K562 (cell line): ENCODE measurements around the gene MED22. TPM values are rescaled to one million over a fixed set of nuclear protein-coding genes. Genes with fewer than 3 reads are reported as not detected.

ENCODE experiments used
- ATAC-seq: fragments of 200-7000 bp; cut with Tn5 transposase; 3 replicates; pipeline ENCODE4 v1.9.1; 2020; ENCODE audit warnings: moderate library complexity
- BruUV-seq: library from RNA; stranded (reverse); fragments of 400-500 nt; replicated peaks from 2 replicates; lab custom pipeline; 2021; lab: Mats Ljungman, UMichigan
- CTCF ChIA-PET: fragments of 300-600 bp; formaldehyde crosslinking; extraction: SDS; loops from one replicate; lab custom pipeline; 2021; ENCODE audit warnings: low intra/inter-chr PET ratio; lab: Yijun Ruan, JAX
- POLR2A ChIA-PET: fragments of 300-600, 350-650 bp; sonication (Branson Sonifier 250); formaldehyde crosslinking; extraction: SDS; loops from one replicate; lab custom pipeline; 2021; ENCODE audit warnings: antibody characterized with exemption, inconsistent platforms; lab: Yijun Ruan, JAX
- DNase-seq, 4 experiments: peaks; one replicate each; pipeline versions ENCODE4 v3.0.0 to v3.0.0-alpha.2; 2011 to 2018; ENCODE audit warnings: low spot score in 3 of 4, mixed read lengths in 3 of 4; ENCODE audit errors: extremely low read depth in 1 of 4
- FAIRE-seq: peaks from 2 replicates; lab custom pipeline; 2011; peaks lifted over from hg19 to GRCh38; lab: Jason Lieb, UNC
- H2AFZ ChIP-seq: 2 replicates; pipeline ENCODE4 v1.6.0; 2011; ENCODE audit warnings: low read depth, low read length, control low read depth, inconsistent platforms
- H3K27ac ChIP-seq: fragments of 200-600 bp; 3 replicates; pipeline ENCODE4 v1.8.0; 2011; ENCODE audit warnings: low read depth, mild to moderate bottlenecking, control low read depth, inconsistent platforms, low read length, moderate library complexity, mixed read lengths; ENCODE audit errors: extremely low read depth
- H3K27me3 ChIP-seq, 2 experiments: fragments of 300-600 bp in 1 of 2; 2 replicates in 1 of 2; 3 replicates in 1 of 2; pipeline versions ENCODE4 v1.6.0 to v1.8.0; 2011; ENCODE audit warnings: inconsistent platforms in 2 of 2, low read length in 2 of 2, mild to moderate bottlenecking in 1 of 2, mixed read lengths in 1 of 2, moderate library complexity in 1 of 2; ENCODE audit not compliant: control insufficient read depth in 2 of 2, insufficient read depth in 2 of 2
- H3K36me3 ChIP-seq: fragments of 300-600 bp; 3 replicates; pipeline ENCODE4 v1.8.0; 2011; ENCODE audit warnings: mild to moderate bottlenecking, low read length, inconsistent platforms; ENCODE audit not compliant: control insufficient read depth, insufficient read depth
- H3K4me1 ChIP-seq, 2 experiments: fragments of 200-600 bp in 1 of 2; replicated peaks in 1 of 2; 2 replicates in 1 of 2; 3 replicates in 1 of 2; pipeline versions ENCODE4 v1.5.1 to v1.8.0; 2011; ENCODE audit warnings: inconsistent platforms in 2 of 2, low read length in 2 of 2, mild to moderate bottlenecking in 1 of 2, mixed read lengths in 1 of 2, moderate library complexity in 1 of 2; ENCODE audit not compliant: control insufficient read depth in 2 of 2, insufficient read depth in 2 of 2
- H3K4me2 ChIP-seq: 2 replicates; pipeline ENCODE4 v1.6.1; 2011; ENCODE audit warnings: low read length, control low read depth, inconsistent platforms, mixed read lengths; ENCODE audit not compliant: insufficient read depth
- H3K4me3 ChIP-seq: fragments of 200-600 bp; sonication (generic), shearing (Covaris generic); 2 replicates; pipeline ENCODE4 v1.5.1; 2016; ENCODE audit warnings: control low read depth, inconsistent platforms
- H3K79me2 ChIP-seq: fragments of 200-600 bp; 3 replicates; pipeline ENCODE4 v1.8.0; 2011; ENCODE audit warnings: low read length, inconsistent platforms; ENCODE audit not compliant: control insufficient read depth, insufficient read depth
- H3K9ac ChIP-seq, 2 experiments: 2 replicates each; pipeline versions ENCODE4 v1.6.0 to v1.6.1; 2011; ENCODE audit warnings: low read depth in 2 of 2, low read length in 2 of 2, control low read depth in 1 of 2, inconsistent platforms in 1 of 2, mild to moderate bottlenecking in 1 of 2, mixed read lengths in 1 of 2; ENCODE audit not compliant: insufficient read depth in 1 of 2
- H3K9me1 ChIP-seq: one replicate; pipeline ENCODE4 v1.6.0; 2011; ENCODE audit warnings: inconsistent platforms, mild to moderate bottlenecking, low read length, moderate library complexity; ENCODE audit not compliant: control insufficient read depth, insufficient read depth
- H3K9me3 ChIP-seq: replicated peaks from 2 replicates; pipeline ENCODE4 v1.5.1; 2011; ENCODE audit warnings: low read depth, low read length, inconsistent platforms; ENCODE audit not compliant: control insufficient read depth, insufficient read depth
- H4K20me1 ChIP-seq: replicated peaks from 2 replicates; pipeline ENCODE4 v1.6.1; 2011; ENCODE audit warnings: low read length, inconsistent platforms, mixed read lengths; ENCODE audit not compliant: control insufficient read depth, insufficient read depth
- BRCA1 ChIP-seq, 2 experiments: fragments of 450-650 bp in 1 of 2; sonication (generic) in 1 of 2; formaldehyde crosslinking in 1 of 2; IDR thresholded peaks; 2 replicates each; pipeline versions ENCODE4 v1.5.0 to v1.6.1; 2017 to 2020; ENCODE audit warnings: mild to moderate bottlenecking in 1 of 2, missing genetic modification reagents in 1 of 2
- CREBBP ChIP-seq: IDR thresholded peaks from one replicate; pipeline ENCODE4 v1.6.1; 2012; ENCODE audit warnings: low read depth, mild to moderate bottlenecking, control low read depth, inconsistent platforms, low read length
- GATA2 ChIP-seq: sonication (generic); formaldehyde crosslinking; IDR thresholded peaks from 2 replicates; pipeline ENCODE4 v1.4.0; 2020; ENCODE audit warnings: mild to moderate bottlenecking, missing genetic modification reagents
- MYNN ChIP-seq, 2 experiments: sonication (generic); formaldehyde crosslinking in 1 of 2; IDR thresholded peaks; 2 replicates each; pipeline versions ENCODE4 v1.5.0 to v1.6.1; 2016 to 2020; ENCODE audit warnings: antibody characterized with exemption in 1 of 2, missing genetic modification reagents in 1 of 2
- POLR2AphosphoS5 ChIP-seq: IDR thresholded peaks from 2 replicates; pipeline ENCODE4 v1.6.1; 2011; ENCODE audit warnings: mild to moderate bottlenecking, low read depth, low read length, moderate library complexity; ENCODE audit not compliant: control insufficient read depth, insufficient read depth
- SMARCB1 ChIP-seq: IDR thresholded peaks from 2 replicates; pipeline ENCODE4 v1.6.1; 2011; ENCODE audit warnings: improper control_type of control experiment, low read depth; ENCODE audit not compliant: insufficient read length
- THRA ChIP-seq: fragments of 450-650 bp; IDR thresholded peaks from 2 replicates; pipeline ENCODE4 v1.6.1; 2017; ENCODE audit warnings: mild to moderate bottlenecking, moderate library complexity
- WGBS: fragments of 100-300 bp; shearing (Covaris generic); methylation state at CpG from one replicate; pipeline ENCODE4 v1.1.6; 2016; ENCODE audit warnings: low coverage, mixed read lengths; ENCODE audit not compliant: insufficient coverage; ENCODE audit errors: missing lambda C conversion rate; 5-methylcytosine and 5-hydroxymethylcytosine counted together
- in situ Hi-C: fragments of 300-500 bp; cut with MboI; formaldehyde crosslinking; loops from 4 replicates; pipeline ENCODE4 v1.15.0; 2018; ENCODE audit warnings: inconsistent platforms, mixed read lengths
- intact Hi-C: fragments of 100-400 bp; cut with micrococcal nuclease; formaldehyde crosslinking; loops from 2 replicates; pipeline ENCODE4 v1.14.2; 2022
- polyA plus RNA-seq, 8 experiments: library from polyadenylated mRNA; depleted of rRNA in 4 of 8; stranded (reverse) in 5 of 8; unstranded in 3 of 8; fragments of >200 nt; fragmentation: Nextera tagmentation in 2 of 8; fragmentation: Illumina TruSeq in 1 of 8; extraction: Ambion mirVana in 2 of 8; extraction: Trizol in 1 of 8; gene quantifications; 2 replicates each; pipeline versions ENCODE4 v1.2.1 to v1.2.3, GENCODE V29; 2011 to 2014; ENCODE audit warnings: inconsistent platforms in 1 of 8, missing spikeins in 1 of 8
- total RNA-seq, 7 experiments: library from RNA; depleted of rRNA in 6 of 7; stranded (reverse); fragments of >200 nt in 6 of 7; fragmentation: Illumina TruSeq in 2 of 7; extraction: Trizol in 2 of 7; gene quantifications; 2 replicates each; pipeline versions ENCODE4 v1.2.1 to v1.2.3, GENCODE V29; 2011 to 2021; ENCODE audit warnings: low replicate concordance in 1 of 7
- TF ChIP-seq, protein P1 (sequence below): fragments of 150-350 bp; IDR thresholded peaks from 2 replicates; pipeline ENCODE4 v1.6.1; 2014; ENCODE audit warnings: low read depth, mild to moderate bottlenecking, low read length, borderline replicate concordance
- TF ChIP-seq, protein P2 (sequence below): fragments of 450-650 bp; formaldehyde crosslinking; conservative IDR thresholded peaks from 2 replicates; pipeline ENCODE4 v1.4.0; 2022; ENCODE audit warnings: mild to moderate bottlenecking, missing genetic modification characterization

Gene MED22
- total and polyA plus RNA-seq, 9 of the 15 experiments (the other 6 are each of a cell fraction or from before 2014, with no cell fraction given), result 0.73 to 35.6 (median 22.3) TPM

DNA sequence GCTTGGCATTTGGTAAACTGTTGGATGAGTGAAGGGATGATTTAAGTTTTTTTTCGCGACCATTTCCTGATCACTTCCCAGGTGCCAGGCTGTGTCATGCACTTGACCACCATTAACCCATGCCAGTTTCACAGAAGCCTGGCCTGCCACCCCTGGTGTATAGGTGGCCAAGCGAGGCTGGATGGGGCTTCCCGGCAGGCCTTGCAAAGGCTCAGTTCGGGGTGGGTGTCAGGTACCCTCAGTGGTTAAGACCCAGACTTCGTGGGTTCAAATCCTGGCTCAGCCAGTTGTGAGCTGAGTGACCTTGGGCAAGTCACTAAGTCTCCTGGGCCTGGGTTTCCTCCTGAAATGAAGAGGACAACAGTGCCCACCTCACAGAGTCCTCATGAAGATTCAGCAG is 2.3 kb downstream of the MED22 start:
- H3K4me2 ChIP-seq, result no peak overlapping the region
- DNase-seq (no peak), ATAC-seq (no peak), FAIRE-seq (no peak)
- H3K4me1 ChIP-seq, result peaks cover 16 to 47% of the 10 kb centered on the region in 2 experiments; a peak in 4 of 5 replicates
- no peak overlapping the region for H3K4me3 ChIP-seq
- peaks cover 17% of the 10 kb centered on the region for H4K20me1 ChIP-seq
- H3K36me3 ChIP-seq, result peaks cover 77% of the 10 kb centered on the region
- intact Hi-C loops (no loop called here), in situ Hi-C loops (no loop called here)
- POLR2A ChIA-PET, result interaction anchor here (0.7 to 3.3 kb wide), 4 partner anchors 15 to 477 kb away, joined by 3 to 16 read pairs (median 4); no protein-coding TSS in a partner anchor
- H3K9ac ChIP-seq, result peak overlapping the region in 1 of 2 experiments; percentile 73; a peak in 1 of 4 replicates
- H3K27ac ChIP-seq, result no peak overlapping the region
- H3K9me1 ChIP-seq, result peaks cover 3% of the 10 kb centered on the region
- H3K79me2 ChIP-seq, result peaks cover 53% of the 10 kb centered on the region
- CTCF ChIA-PET, result no interaction called here
- no peaks in the 10 kb centered on the region for H3K27me3 ChIP-seq
- no TSS peak for BruUV-seq
- no peak overlapping the region for H2AFZ ChIP-seq
- TF ChIP-seq, protein P1, sequence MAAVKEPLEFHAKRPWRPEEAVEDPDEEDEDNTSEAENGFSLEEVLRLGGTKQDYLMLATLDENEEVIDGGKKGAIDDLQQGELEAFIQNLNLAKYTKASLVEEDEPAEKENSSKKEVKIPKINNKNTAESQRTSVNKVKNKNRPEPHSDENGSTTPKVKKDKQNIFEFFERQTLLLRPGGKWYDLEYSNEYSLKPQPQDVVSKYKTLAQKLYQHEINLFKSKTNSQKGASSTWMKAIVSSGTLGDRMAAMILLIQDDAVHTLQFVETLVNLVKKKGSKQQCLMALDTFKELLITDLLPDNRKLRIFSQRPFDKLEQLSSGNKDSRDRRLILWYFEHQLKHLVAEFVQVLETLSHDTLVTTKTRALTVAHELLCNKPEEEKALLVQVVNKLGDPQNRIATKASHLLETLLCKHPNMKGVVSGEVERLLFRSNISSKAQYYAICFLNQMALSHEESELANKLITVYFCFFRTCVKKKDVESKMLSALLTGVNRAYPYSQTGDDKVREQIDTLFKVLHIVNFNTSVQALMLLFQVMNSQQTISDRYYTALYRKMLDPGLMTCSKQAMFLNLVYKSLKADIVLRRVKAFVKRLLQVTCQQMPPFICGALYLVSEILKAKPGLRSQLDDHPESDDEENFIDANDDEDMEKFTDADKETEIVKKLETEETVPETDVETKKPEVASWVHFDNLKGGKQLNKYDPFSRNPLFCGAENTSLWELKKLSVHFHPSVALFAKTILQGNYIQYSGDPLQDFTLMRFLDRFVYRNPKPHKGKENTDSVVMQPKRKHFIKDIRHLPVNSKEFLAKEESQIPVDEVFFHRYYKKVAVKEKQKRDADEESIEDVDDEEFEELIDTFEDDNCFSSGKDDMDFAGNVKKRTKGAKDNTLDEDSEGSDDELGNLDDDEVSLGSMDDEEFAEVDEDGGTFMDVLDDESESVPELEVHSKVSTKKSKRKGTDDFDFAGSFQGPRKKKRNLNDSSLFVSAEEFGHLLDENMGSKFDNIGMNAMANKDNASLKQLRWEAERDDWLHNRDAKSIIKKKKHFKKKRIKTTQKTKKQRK, result no peak
- no peak for TF ChIP-seq CREBBP
- no peak for TF ChIP-seq SMARCB1
- TF ChIP-seq, protein P2, sequence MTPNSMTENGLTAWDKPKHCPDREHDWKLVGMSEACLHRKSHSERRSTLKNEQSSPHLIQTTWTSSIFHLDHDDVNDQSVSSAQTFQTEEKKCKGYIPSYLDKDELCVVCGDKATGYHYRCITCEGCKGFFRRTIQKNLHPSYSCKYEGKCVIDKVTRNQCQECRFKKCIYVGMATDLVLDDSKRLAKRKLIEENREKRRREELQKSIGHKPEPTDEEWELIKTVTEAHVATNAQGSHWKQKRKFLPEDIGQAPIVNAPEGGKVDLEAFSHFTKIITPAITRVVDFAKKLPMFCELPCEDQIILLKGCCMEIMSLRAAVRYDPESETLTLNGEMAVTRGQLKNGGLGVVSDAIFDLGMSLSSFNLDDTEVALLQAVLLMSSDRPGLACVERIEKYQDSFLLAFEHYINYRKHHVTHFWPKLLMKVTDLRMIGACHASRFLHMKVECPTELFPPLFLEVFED (CRISPR knock-in tag), result no peak
- no peak for TF ChIP-seq THRA
- no peak for TF ChIP-seq POLR2AphosphoS5
- no peak for TF ChIP-seq GATA2 (CRISPR knock-in tag)
- no peak for TF ChIP-seq BRCA1 (IDR thresholded peaks at IDR 0.05)
- TF ChIP-seq BRCA1 (CRISPR knock-in tag; IDR thresholded peaks at IDR 0.05), result no peak
- TF ChIP-seq MYNN (IDR thresholded peaks at IDR 0.05), result no peak
- TF ChIP-seq MYNN (CRISPR knock-in tag; IDR thresholded peaks at IDR 0.05), result no peak
- WGBS, result 97% methylated on average over 4 of the region's 6 CpGs
- no peaks in the 10 kb centered on the region for H3K9me3 ChIP-seq
